OCI-LY1 (cell line): ENCODE results near the gene DGKB.

ENCODE experiments used
- H2AFZ ChIP-seq: fragments of 200-600 bp; sonication (generic), shearing (Covaris generic); 2 replicates; pipeline ENCODE4 v1.6.0; 2014; ENCODE audit warnings: antibody characterized with exemption, mild to moderate bottlenecking, low read length
- H3F3A ChIP-seq: fragments of 200-600 bp; sonication (generic), shearing (Covaris generic); 2 replicates; pipeline ENCODE4 v1.6.0; 2014; ENCODE audit warnings: mild to moderate bottlenecking, antibody characterized with exemption, low read length, moderate library complexity; ENCODE audit not compliant: insufficient read depth
- H3K27ac ChIP-seq: fragments of 200-600 bp; sonication (generic); 2 replicates; pipeline ENCODE4 v1.5.1; 2014; ENCODE audit warnings: low read length, mixed run types, mild to moderate bottlenecking, low read depth; ENCODE audit not compliant: poor library complexity, severe bottlenecking
- H3K27me3 ChIP-seq: fragments of 200-600 bp; sonication (generic); 2 replicates; pipeline ENCODE4 v1.6.0; 2014; ENCODE audit warnings: antibody characterized with exemption, mild to moderate bottlenecking, low read length, moderate library complexity; ENCODE audit not compliant: insufficient read depth
- H3K36me3 ChIP-seq: fragments of 200-600 bp; sonication (generic); 2 replicates; pipeline ENCODE4 v1.6.1; 2014; ENCODE audit warnings: mild to moderate bottlenecking, antibody characterized with exemption, low read length, moderate library complexity, mixed read lengths; ENCODE audit not compliant: insufficient read depth
- H3K4me1 ChIP-seq: fragments of 200-600 bp; sonication (generic); 2 replicates; pipeline ENCODE4 v1.5.1; 2014; ENCODE audit warnings: mild to moderate bottlenecking, low read length, moderate library complexity; ENCODE audit not compliant: insufficient read depth, severe bottlenecking
- H3K4me2 ChIP-seq: fragments of 200-600 bp; sonication (generic), shearing (Covaris generic); 2 replicates; pipeline ENCODE4 v1.6.1; 2014; ENCODE audit warnings: low read length
- H3K4me3 ChIP-seq: fragments of 200-600 bp; sonication (generic); 2 replicates; pipeline ENCODE4 v1.5.1; 2014; ENCODE audit warnings: low read length, low read depth, mild to moderate bottlenecking, mixed read lengths; ENCODE audit not compliant: poor library complexity, severe bottlenecking
- H3K79me2 ChIP-seq: fragments of 200-600 bp; shearing (Covaris generic); 2 replicates; pipeline ENCODE4 v1.6.1; 2016; ENCODE audit warnings: mixed run types, low read length, mixed read lengths; ENCODE audit not compliant: insufficient read depth
- H3K9ac ChIP-seq: fragments of 200-600 bp; sonication (generic), shearing (Covaris generic); 2 replicates; pipeline ENCODE4 v1.6.1; 2014; ENCODE audit warnings: mild to moderate bottlenecking, low read length, mixed read lengths
- H3K9me2 ChIP-seq: fragments of 200-600 bp; sonication (generic), shearing (Covaris generic); 2 replicates; pipeline ENCODE4 v1.6.1; 2014; ENCODE audit warnings: low read depth, mild to moderate bottlenecking, low read length, mixed read lengths
- H3K9me3 ChIP-seq: fragments of 200-600 bp; shearing (Covaris generic); 2 replicates; pipeline ENCODE4 v1.6.1; 2014; ENCODE audit warnings: low read length, mixed read lengths
- H4K20me1 ChIP-seq: fragments of 200-600 bp; sonication (generic), shearing (Covaris generic); 2 replicates; pipeline ENCODE4 v1.6.0; 2016; ENCODE audit warnings: mild to moderate bottlenecking, low read length; ENCODE audit not compliant: insufficient read depth
- CTCF ChIP-seq: fragments of 200-600 bp; sonication (generic), shearing (Covaris generic); IDR thresholded peaks from 2 replicates; pipeline ENCODE4 v1.5.1; 2017; ENCODE audit warnings: mild to moderate bottlenecking, antibody characterized with exemption, low read length, moderate library complexity, mixed read lengths
- EZH2 ChIP-seq: fragments of 200-600 bp; sonication (generic), shearing (Covaris generic); IDR thresholded peaks from 2 replicates; pipeline ENCODE4 v1.8.0; 2017; ENCODE audit warnings: borderline replicate concordance, mixed run types, mild to moderate bottlenecking, antibody characterized with exemption, low read length, moderate library complexity, mixed read lengths

Gene DGKB

GRCh38 chr7:14505906-14506305 lies 396.6 kb downstream of the DGKB start:
- no peaks in the 10 kb centered on the region for H3K27me3 ChIP-seq
- H3K9me2 ChIP-seq: no peaks in the 10 kb centered on the region; the same call in 1 of the 2 replicates
- no peak overlapping the region for H3K9ac ChIP-seq
- H3K4me3 ChIP-seq: no peak overlapping the region
- no peaks in the 10 kb centered on the region for H3K79me2 ChIP-seq
- H2AFZ ChIP-seq: no peak overlapping the region
- no peaks in the 10 kb centered on the region for H3K9me3 ChIP-seq
- H3K27ac ChIP-seq: no peak overlapping the region
- no peak for TF ChIP-seq CTCF
- H3K4me2 ChIP-seq: no peak overlapping the region
- H4K20me1 ChIP-seq: no peaks in the 10 kb centered on the region
- no peaks in the 10 kb centered on the region for H3F3A ChIP-seq
- no peaks in the 10 kb centered on the region for H3K36me3 ChIP-seq
- no peaks in the 10 kb centered on the region for H3K4me1 ChIP-seq

GRCh38 chr7:14504134-14504533 lies 398.4 kb downstream of the DGKB start:
- Histone ChIP-seq H3K9ac (no peak overlapping the region), H3K4me1 (no peaks in the 10 kb centered on the region), H3K9me3 (no peaks in the 10 kb centered on the region), H3F3A (no peaks in the 10 kb centered on the region), H3K79me2 (no peaks in the 10 kb centered on the region), H3K4me2 (no peak overlapping the region), H4K20me1 (no peaks in the 10 kb centered on the region), H3K27ac (no peak overlapping the region), H3K27me3 (no peaks in the 10 kb centered on the region), H2AFZ (no peak overlapping the region), H3K4me3 (no peak overlapping the region), H3K36me3 (no peaks in the 10 kb centered on the region), H3K9me2 (peaks cover 5% of the 10 kb centered on the region)
- TF ChIP-seq CTCF: no peak
- no peak for TF ChIP-seq EZH2

- TF ChIP-seq CTCF (no peak), EZH2 (no peak)
- peaks cover 5% of the 10 kb centered on the region for H3K9me2 ChIP-seq
- H3K9ac ChIP-seq: no peak overlapping the region
- no peak overlapping the region for H3K4me3 ChIP-seq
- H3F3A ChIP-seq: no peaks in the 10 kb centered on the region
- no peaks in the 10 kb centered on the region for H4K20me1 ChIP-seq
- no peaks in the 10 kb centered on the region for H3K36me3 ChIP-seq
- H3K9me3 ChIP-seq: no peaks in the 10 kb centered on the region
- H3K79me2 ChIP-seq: no peaks in the 10 kb centered on the region
- H3K4me2 ChIP-seq: no peak overlapping the region
- no peak overlapping the region for H3K27ac ChIP-seq
- H3K27me3 ChIP-seq: no peaks in the 10 kb centered on the region
- no peaks in the 10 kb centered on the region for H3K4me1 ChIP-seq
- no peak overlapping the region for H2AFZ ChIP-seq
These were observed 398.9 kb downstream of the DGKB start for GRCh38 chr7:14503623-14504022.
